GM18520 (cell line): ENCODE results near the gene ADAM8.
A peak's percentile ranks its signal among the peaks of the same experiment; 100 is the strongest.

ENCODE experiments used
- ATAC-seq: cut with Tn5 transposase; IDR thresholded peaks from one replicate; pipeline ENCODE4 v1.9.1; 2021; ENCODE audit not compliant: unreplicated experiment

Gene ADAM8

DNA sequence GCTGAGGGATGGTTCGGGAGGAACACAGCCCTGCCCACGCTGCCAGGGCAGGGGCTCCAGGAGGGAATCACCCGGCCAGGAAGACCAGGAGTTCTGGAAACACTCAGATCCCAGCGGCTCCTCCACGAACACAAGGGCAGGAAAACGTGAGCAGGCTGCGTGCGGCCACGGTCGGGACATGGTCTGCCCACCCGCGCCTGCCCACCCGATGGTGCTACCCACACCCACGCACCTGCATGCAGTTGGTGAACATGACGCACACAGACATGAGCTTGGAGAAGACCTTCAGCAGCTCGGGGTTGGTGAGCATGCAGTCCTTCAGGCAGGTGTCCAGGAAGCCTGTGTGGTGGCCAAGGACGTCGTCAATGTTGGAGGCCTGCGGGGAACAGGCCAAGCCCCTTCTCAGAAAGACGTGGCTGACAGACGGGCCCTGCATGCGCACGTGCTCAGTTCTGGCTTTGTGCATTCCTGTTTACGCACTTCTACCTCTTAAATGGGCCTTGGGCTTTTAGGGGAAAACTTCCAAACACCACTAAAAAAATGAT, 6.2 kb upstream of the ADAM8 start:
- no peak for ATAC-seq

- ATAC-seq = no peak
These were observed 5.1 kb upstream of the ADAM8 start for GRCh38 chr10:133281628-133282372.

- ATAC-seq = no peak
These were observed 4.4 kb upstream of the ADAM8 start for GRCh38 chr10:133281084-133281483.

DNA sequence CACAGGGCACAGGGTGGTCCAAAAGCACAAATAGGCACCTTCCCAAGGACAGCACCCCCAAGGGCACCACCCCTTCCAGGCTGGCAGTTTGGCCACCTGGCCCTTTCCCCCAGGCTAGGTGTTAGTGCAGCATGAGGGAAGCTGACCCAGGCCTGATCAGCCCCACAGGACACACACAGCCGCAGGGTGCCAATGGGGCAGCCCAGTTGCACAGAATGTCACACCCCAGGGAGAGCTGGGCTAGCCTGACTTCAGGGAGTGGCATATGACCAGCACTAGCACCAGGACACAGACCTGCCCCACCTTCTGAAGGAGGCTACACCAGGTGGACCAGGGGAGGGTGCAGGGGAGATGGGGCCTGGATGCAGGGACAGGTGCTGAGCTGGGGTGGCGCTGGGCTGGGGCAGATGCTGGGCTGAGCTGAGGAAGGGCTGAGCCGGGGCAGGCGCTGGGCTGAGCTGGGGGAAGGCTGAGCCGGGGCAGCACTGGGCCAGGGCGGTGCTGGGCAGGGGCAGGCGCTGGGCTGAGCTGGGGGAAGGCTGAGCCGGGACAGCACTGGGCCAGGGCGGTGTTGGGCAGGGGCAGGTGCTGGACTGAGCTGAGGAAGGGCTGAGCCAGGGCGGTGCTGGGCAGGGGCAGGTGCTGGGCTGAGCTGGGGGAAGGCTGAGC, 3.9 kb upstream of the ADAM8 start:
- ATAC-seq = no peak

- no peak for ATAC-seq
These were observed 2.9 kb upstream of the ADAM8 start for GRCh38 chr10:133279326-133280226.

DNA sequence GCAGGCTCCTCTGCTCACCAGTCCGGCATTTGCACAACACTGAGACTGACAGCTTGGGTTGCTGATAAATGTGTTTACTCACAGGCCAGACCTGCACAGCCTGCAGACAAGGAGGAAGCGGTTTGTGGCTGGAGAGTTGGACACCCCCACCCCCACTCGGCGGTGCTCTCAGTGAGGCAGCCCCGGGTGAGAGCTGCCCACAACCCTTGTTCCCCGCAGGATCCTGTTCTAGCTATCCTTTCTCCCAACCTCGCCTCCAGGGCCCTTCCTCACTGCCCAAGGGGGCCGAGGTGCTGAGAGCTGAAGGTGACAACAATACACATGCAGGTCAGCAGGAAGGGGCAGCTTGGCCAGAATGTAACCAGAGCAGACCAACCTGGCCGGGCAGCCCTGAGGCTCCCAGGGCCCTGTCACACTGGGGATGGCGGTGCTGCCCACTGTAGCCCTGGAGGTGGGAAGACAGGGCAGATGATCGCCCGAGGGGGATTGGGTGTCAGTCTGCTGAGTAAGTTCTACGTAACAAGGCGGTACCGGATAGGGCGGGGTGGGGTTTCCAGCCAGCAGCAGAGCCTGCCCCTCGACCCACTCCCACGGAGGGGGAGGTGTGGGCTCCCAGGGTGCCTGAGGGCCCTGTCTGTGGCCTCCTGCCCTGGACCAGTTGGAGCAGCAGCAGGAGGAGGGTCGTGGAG, 2.1 kb upstream of the ADAM8 start:
- ATAC-seq = peak; percentile 28

DNA sequence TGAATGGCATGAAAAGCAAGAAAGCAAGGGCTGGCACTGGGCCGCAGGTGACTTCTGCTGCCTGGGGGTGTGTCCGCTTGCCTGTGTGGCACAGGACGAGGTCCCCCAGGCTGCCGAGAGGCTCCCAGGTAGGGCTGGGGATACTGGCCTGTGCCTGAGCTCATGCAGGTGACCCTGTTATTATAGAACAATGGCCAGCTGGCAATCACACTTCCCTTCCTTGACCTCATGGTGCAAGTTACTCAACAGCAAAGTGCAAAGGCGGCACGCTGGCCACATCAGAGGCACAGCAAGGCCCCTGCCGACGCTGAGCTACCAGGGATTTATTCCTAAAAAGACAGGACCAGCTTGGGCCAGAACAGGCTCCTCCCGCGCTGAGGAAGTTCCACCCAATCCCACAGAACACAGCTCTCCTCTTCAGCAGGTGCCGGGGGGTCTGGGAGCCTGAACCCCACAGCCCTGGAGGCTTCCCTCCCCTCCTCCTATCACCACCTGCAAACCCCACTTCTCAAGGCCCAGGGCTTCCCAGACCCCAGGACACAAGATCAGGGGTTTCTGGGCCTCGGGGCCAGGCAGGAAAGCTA, 1.4 kb upstream of the ADAM8 start:
- ATAC-seq = no peak

GRCh38 chr10:133277277-133277992, 767 bp upstream of the ADAM8 start:
- ATAC-seq = no peak

- ATAC-seq = no peak
These were observed 601 bp downstream of the ADAM8 start for GRCh38 chr10:133276100-133276434.

GRCh38 chr10:133275684-133276092, 980 bp downstream of the ADAM8 start:
- no peak for ATAC-seq

DNA sequence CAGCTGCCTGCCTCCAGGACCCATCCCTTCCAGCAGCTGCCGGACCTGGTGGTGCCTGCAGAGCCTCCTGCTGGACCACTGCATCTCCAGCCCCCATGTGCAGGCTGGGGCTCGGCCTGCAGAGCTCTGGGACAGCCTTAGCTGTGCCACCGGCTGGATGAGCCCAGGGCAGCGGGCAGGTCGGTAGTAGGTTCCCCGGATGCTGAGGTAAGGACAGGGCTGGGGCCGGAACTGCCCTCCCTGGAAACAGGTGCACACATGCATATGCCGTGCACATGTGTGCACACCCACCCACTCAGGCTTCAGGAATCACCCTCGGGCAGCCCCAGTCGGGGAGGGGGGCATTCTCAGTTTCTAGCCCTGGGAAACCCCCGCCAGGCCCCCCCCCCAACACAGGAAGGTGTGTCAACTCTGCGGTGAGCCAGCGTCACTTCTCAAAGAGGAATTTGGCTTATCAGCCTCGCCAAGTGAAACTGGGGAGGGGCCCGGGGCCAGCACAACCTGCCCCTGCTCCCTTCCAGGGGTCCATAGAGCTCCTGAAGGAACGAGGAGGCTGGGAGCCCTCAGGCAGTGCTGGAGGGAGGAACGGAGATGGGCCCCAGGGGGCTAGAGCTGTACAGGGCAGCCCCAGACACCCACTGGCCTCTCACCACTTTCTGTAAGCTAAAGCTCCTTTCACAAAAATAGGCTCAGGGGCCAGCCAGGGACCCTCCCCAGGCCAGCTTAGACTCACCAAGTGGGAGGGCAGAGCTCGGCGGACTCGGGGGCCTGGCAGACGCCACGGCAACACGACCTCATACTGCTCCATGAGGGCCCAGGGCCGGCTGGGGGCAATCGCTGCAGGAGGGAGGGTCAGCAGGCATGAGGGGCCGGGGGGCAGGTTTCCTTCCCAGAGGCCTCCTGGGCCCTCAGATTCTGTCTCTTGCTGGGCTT, 1.7 kb downstream of the ADAM8 start:
- ATAC-seq = peak; percentile 34

DNA sequence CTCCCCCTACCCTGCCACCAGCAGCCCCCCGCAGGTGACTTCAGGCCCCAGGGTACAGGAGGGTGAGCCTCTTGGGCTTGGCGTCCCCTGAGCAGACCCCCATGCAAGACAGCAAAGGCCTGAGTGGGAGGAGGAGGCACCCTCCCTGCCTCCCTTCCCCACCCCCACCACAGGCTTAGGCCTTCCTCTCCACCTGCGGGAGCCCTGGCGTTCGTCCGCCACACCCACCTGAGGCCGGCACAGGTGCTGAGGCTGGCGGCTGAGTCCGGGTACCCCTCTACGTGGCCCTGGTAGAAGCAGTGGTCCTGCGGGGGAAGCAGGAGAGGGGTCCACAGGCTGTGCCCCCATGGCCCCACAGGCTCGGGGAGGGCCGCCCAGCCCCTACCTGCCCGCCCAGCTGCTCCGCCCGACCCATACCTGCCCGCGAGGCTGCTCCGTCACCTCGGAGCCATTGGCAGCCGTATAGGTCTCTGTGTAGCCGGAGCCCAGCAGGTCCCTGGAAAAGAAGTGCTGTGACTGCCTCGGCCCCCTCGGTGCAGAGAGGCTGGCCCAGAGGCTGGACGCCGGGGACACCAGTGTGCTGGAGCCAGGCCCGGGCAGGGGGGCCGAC, 3.0 kb downstream of the ADAM8 start:
- ATAC-seq = no peak

DNA sequence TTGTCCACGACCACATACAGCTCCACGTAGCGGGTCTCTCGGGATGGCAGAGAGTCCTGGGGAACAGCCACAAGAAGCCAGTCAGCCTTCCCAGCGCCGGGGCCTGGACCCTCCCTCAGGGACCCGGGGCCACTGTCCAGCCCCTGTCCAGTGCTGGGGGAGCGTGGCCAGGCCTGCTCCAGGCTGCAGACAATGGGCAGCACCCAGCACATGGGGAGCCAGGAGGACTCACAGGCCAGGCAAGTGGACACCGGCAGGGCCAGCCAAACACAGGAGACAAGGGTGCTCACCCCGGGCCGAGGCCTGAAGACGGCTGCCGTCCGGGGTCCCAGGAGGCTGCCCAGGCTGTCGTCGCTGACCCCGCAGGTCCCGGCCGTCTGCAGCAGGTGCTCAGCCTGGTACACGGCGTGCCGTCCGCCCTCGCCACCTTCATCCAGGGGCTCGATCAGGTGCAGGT, 3.7 kb downstream of the ADAM8 start:
- ATAC-seq = no peak

GRCh38 chr10:133272301-133272963, 4.2 kb downstream of the ADAM8 start:
- ATAC-seq = no peak

DNA sequence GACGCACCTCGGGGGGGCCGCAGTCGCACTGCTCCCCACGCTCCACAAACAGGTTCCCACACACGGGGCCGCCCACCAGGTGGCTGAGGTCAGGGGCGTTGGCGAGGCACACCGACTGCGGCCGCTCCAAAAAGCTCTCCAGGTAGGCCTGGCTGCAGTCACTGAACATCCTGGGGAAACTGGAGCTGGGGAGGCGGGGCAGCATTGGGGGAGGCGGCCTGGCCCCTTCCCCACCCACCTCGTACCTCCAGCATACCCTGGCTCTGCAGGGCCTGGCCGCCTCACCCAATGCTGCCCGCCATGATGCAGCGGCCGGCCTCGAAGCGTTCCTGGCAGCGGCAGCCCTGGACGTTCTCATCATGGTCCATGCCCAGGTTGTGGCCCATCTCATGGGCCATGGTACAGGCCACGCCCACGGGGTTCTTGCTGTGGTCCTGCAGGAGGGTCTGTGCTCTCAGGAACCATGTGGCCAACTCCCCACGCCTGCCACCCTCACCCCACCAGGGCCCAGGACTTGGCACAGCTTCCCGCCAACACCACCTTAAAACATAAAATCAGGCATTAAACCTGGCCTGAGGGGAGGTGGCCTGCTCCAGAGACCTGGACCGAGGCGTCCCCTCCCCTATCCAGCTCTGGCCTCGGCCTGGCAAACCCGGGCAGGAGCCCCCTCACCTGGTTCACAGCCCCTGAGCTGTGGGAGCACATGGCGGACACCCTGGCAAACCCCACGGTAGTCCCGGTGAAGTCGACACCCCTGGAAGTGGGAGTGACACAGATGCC, 5.0 kb downstream of the ADAM8 start:
- no peak for ATAC-seq

GRCh38 chr10:133270773-133271297, 5.8 kb downstream of the ADAM8 start:
- ATAC-seq = no peak

DNA sequence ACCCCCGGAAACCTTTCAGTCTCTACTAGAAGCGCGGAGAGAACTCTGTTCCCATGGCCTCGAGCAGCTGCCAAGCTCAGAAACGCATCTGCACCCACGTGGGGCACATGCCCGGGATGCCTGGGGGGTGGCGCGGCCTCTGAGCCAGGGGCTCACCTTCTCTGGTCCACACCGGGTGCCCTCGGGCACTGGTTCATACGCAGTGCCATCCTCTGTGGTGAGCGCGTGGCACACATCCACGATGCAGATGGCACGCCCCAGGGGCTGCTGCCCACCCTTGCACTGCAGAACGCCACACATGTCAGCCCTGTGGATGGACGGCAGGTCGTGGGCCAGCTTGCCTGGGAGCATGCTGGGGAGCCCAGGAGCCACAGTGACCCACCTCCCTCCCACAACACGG, 6.5 kb downstream of the ADAM8 start:
- no peak for ATAC-seq
